HTR-8/SVneo (cell line): Measurements from ENCODE around the gene SLAMF6.
"Not testable (repeated sequence)": the region's sequence is repeated elsewhere in the genome, so short reads cannot be mapped to it uniquely, and the experiment has no call there.

ENCODE experiments used
- DNase-seq: peaks from one replicate; pipeline ENCODE4 v3.0.0; 2011; ENCODE audit warnings: low spot score, mixed read lengths; ENCODE audit not compliant: insufficient read length
- FAIRE-seq: peaks from 2 replicates; lab custom pipeline; 2011; peaks lifted over from hg19 to GRCh38; lab: Jason Lieb, UNC

Gene SLAMF6

DNA sequence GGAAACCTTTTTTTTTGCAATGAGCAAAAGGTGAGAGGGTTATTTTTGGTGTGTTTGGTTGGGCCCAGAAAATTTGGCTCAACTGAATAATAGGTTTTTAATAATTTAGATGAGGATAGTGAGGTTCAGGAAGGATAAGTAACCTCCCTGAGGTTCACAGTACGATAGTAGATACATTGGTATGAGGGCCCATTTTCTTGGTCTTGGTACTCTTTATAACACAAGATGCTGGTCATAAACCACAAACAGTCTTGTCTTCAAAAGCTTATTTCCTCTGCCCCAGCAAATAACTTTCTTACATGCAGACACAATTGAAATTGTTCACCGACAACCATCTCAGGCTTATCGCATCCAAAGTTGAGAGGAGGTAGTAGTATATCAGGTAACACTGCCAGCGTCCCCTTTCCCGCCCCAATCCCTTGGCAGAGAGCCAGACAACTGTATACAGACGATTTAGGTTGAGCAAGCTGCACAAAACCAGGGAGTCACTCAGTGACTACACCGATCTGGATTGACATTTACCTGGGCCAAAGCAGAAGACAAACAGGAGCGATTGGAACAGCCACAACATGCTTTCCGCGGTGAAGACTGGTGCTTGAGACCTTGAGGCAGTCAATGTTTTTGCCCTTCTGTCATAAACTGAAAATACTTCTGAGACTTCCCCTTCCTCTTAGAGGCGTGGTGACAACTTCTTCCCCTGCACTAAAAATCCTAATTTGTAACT is at the start of gene SLAMF6:
Gene SLAMF6 (minus strand): TSS at position 634 of the 724 bp plus-strand sequence. CDS start 63 bp downstream, at position 571.
- no peak for FAIRE-seq
- no peak for DNase-seq

DNA sequence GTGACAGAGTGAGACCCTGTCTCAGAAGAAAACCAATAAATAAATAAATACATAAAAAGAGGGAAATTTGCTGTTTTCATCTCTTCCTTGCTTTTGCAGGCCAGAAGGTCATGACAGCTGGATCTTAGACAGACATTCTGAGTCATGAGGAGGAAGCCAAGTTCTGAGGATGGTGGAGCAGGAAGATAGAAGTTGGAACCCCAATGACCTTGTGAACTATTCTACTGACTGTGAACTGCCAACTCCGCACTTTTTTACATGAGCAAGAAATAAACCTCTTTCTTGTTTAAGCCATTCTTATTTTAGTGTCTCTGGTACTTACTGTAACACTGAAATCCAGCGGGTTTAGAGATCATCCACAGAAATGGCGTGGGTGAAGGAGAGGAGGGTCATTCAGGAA is 47.8 kb upstream of the SLAMF6 start:
- FAIRE-seq (no peak), DNase-seq (no peak)

DNA sequence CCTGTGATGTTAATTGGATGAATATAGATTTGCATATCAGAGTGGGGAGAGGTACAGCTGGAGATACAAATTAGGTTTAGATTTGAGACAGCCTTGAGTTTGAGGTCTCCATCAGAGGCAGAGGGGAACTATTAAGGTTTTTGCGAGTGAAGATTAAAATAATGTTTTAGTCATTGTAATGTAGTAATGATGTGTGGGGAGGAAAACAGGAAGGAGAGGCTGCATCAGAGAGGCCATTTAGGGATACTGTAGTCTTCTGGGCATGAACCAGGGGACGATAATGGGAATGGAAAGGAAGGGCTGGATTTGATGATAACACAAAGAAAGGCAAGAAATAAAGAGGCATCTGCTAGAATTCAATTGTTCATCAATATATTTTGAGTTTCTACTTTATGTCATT is 46.8 kb upstream of the SLAMF6 start:
- FAIRE-seq (no peak), DNase-seq (no peak)

DNA sequence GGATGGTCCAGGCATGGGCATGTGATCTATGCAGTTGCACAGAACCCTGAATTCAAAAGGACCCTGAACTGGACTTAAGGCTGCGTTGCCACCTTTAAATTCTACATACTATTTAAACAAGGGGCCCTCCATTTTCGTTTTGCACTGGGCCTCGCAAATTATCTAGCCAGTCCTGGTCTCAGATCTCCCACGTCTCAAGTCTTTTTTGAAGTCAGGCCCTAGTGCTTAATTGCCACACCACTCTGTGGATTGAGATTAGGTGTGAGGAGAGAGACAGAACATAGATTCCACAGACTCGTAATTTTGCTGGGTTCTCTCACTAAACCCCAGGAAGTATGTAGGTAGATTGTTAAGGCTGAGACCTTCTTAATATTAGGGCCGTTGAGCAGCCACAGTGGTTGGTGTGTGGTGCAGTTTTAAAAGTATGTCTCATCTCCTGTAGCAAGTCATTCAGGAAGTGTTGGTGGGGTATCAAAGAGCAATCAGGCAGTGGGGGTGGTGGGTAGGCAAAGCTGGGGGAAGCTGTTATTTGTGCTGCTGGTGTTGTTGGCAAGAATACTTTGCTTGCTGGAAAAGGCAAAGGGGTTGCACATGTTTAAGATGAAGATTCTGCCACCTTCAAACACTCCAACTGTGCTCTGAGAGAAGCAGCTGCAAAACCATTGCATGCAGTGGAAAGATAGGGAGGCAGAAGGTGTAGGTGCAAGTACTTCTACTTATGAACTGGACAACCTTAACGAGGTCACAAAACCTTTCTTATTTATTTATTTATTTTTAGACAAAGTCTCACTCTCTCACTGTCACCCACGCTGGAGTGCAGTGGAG is 45.0 kb upstream of the SLAMF6 start:
- DNase-seq (no peak), FAIRE-seq (no peak)

DNA sequence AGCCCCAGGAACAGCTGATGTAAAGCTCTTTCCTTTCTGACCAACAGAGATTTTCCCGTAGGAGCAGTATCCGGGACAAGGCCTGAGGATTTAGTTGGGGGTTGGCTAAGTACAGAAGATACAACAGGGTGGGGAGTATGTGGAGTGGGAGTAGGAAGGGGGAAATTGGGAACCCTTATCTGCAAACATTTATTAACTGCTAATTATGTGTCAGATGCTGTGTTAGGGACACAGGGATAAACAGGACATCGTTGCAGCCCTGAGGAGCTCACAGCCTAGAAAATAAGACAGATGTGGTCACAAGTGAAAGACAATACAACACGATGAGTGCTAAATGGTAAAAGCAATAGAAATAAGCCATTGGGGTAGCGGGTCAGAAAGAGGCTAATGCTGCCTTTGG is 44.3 kb upstream of the SLAMF6 start:
- DNase-seq (no peak), FAIRE-seq (no peak)

DNA sequence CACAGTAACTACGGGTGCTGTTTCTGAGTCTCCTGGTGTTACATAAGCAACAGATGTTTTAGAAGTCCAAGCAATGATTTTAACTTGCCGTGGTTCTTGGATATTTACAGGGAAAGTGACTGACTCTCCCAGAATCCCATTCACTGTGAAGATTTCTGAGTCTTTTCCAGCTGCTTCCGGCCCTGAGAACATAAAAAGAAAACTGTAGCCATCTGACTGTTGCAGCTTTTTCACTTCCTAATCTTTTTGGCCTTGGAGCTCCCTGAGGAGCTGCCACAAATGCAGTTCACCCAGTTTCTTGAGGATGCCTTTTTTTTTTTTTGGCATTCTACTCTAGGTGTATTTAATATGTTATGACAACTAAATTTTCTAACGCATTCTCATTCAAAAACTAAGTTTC is 42.5 kb upstream of the SLAMF6 start:
- no peak for FAIRE-seq
- DNase-seq = no peak

DNA sequence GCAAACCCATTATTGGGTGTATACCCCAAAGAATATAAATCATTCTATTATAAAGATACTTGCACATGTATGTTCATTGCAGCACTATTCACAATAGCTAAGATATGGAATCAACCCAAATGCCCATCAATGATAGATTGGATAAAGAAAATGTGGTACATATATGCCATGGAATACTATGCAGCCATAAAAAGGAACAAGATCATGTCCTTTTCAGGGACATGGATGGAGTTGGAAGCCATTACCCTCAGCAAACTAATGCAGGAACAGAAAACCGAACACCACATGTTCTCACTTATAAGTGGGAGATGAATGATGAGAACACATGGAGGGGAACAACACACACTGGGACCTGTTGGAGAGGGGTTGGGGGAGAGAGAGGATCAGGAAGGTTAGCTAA is 40.2 kb upstream of the SLAMF6 start:
- DNase-seq, FAIRE-seq: not testable (repeated sequence)

DNA sequence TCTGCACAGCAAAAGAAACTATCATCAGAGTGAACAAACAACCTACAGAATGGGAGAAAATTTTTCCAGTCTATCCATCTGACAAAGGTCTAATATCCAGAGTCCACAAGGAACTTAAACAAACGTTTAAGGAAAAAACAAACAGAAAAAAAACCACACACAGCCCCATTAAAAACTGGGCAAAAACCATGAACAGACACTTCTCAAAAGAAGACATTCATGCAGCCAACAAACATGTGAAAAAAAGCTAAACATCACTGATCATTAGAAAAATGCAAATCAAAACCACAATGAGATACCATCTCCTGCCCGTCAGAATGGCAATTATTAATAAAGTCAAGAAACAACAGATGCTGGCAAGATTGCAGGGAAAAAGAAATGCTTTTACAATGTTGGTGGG is 39.7 kb upstream of the SLAMF6 start:
- FAIRE-seq, DNase-seq: not testable (repeated sequence)

DNA sequence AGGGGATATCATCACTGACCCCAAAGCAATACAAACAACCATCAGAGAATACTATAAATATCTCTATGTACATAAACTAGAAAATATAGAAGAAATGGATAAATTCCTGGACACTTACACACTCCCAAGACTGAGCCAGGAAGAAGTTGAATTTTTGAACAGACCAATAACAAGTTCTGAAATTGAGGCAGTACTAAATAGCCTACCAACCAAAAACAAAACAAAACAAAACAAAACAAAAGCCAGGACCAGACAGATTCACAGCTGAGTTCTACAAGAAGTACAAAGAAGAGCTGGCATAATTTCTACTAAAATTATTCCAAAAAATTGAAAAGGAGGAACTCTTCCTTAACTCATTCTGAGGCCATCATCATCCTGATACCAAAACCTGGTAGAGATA is 37.8 kb upstream of the SLAMF6 start:
- FAIRE-seq = no peak

DNA sequence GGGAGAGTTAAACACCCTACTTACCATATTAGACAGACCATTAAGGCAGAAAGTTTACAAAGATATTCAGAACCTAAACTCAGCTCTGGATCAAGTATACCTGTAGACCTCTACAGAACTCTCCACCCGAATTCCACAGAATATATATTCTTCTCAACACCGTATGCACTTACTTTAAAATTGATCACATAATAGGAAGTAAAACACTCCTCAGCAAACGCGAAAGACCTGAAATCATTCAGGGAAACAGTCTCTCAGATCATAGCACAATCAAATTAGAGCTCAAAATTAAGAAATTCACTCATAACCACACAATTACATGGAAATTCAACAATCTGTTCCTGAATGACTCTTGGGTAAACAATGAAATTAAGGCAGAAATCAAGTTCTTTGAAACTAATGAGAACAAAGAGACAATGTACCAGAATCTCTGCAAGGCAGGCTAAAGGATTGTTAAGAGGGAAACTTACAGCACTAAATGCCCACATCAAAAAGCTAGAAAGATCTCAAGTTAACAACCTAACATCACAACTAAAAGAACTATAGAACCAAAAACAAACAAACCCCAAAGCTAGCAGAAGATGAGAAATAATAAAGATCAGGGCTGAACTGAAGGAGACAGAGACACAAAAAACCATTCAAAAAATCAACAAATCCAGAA is 37.1 kb upstream of the SLAMF6 start:
- no peak for FAIRE-seq
- DNase-seq = no peak

More for the DNA sequence above, 37.8 kb upstream of the SLAMF6 start:
- no peak for DNase-seq

DNA sequence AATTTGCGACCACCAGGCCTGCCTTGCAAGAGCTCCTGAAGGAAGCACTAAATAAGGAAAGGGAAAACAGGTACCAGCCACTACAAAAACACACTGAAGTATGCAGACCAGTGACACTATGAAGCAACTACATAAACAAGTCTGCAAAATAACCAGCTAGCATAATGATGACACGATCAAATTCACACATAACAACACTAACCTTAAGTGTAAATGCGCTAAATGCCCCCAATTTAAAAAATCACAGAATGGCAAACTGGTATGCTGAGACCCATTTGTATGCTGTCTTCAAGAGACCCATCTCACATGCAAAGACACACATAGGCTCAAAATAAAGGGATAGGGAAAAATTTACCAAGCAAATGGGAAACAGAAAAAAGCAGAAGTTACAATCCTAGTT is 36.4 kb upstream of the SLAMF6 start:
- not testable (repeated sequence) for DNase-seq, FAIRE-seq

DNA sequence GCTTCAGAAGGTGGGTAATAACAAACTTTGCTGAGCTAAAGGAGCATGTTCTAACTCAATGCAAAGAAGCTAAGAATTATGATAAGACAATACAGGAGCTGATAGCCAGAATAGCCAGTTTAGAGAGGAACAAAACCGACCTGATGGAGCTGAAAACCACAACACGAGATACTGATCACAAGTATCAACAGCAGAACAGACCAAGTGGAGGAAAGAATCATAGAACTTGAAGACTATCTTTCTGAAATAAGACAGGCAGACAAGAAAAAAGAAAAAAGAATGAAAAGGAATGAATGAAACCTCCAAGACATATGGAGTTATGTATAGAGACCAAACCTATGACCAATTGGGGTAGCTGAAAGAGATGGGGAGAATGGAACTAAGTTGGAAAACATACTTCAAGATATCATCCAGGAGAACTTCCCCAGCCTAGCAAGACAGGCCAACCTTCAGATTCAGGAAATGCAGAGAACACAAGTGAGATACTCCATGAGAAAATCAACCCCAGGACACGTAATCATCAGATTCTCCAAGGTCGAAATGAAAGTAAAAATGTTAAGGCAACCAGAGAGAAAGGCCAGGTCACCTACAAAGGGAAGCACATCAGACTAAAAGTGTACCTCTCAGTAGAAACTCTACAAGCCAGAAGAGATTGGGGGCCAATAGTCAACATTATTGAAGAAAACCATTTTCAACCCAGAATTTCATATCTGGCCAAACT is 35.8 kb upstream of the SLAMF6 start:
- no peak for DNase-seq
- no peak for FAIRE-seq

DNA sequence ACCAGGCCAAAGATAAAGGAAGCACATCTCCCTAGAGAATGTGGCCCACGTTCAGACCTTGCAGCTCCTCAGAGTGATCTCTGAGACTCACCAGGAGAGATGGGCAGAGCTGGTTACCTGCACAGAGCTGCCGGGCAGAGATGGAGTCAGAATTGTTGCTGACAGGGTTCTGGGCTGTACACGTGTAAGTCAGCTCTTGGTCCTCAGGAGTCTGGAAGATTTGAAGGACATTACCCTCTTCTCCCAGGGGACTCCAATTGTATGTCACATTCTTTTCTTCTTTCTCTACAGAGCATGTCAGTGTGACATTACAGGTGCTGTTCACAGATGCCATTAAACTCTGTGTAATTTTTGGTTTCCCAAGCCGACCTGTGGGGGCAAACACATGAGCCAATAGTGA is 30.7 kb upstream of the SLAMF6 start:
- no peak for FAIRE-seq
- no peak for DNase-seq

DNA sequence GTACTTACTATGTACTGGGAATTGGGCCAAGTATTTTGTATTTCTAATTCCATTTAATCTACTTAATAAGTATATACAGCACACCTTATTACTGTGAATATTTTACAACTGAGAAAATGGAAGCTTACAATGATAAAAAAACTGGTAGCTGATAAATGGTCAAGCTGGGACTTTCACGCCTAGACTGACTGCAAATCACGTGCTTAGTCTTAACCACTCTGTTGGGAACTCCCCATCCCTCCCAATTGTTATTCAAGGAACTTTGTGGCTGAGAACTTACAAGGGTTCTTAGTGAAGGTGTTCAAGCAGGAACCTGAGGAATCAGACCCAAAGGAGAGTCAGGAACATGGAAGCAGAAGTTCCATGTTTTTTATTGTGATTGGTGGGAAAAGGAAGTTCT is 29.4 kb upstream of the SLAMF6 start:
- no peak for DNase-seq
- FAIRE-seq = no peak

DNA sequence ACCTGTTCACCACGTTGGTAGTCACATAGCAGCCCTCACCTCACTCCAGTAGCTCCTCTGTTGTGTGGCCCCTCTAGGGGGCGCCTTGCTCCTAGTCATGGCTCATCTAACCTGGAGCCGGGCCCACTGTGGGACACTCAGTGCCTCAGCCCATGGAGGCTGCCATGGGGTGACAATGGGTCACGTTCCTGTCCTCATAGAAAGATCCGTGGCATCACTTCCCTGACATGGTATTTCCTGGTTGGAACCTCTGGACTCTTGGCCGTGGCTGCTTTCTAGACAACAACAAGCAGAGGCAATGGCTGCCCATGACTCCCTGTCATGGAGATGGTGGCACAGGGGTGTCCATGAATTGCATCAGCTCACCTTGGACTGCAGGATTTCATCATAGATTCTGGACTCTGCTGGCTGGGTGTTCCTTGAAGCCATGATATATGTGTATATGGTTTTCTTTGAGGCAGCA is 27.5 kb upstream of the SLAMF6 start:
- FAIRE-seq (no peak), DNase-seq (no peak)

DNA sequence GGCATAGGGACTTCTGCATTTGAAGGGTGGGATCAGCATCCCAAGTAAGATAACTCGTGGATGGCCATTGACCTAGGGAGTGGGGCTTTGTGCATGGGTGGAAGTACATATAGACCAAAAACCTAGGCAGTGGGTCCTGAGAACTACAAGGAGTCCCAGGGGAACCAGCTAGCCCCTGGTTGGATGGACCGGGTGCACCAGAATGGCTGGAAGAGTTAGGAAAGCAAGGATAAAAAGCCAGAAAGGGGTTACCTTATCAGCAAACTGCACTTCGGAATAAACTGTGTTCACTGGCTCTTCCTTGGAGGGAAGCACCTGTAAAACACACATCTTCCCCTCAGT is 26.6 kb upstream of the SLAMF6 start:
- DNase-seq (no peak), FAIRE-seq (no peak)

DNA sequence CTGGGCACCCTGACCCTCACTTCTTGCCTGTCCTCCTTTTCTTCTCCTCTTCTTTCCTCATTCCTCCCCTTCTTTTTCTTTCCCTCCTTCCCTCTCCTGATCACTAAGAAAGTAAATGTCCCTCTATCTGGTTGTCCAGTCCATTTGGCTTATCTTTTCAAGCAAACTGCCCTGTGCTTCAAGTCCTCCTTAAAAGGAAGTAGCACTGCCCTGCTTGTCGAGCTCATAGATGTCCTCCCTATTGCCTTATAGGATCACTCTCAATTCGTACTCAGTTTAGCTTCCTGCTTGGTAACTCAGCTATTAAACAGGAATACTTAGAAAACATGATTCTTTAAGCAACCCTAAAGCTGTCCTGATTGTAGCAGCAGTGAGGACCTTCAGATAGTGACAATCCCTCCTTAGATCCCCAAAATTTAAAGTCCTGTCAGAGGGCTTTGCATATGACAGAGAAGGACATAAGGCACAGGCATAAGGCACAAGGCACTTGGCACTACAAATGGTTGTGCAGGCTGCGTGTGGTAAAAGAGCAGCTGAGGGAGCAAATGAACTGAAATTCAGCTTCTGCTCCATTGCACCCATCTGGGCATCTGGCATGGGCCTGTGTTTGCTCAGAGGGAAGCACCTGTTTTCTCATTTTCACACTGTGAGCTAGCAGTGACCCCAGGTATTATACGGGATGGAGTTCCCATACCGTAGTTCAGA is 26.1 kb upstream of the SLAMF6 start:
- FAIRE-seq = no peak
- no peak for DNase-seq

DNA sequence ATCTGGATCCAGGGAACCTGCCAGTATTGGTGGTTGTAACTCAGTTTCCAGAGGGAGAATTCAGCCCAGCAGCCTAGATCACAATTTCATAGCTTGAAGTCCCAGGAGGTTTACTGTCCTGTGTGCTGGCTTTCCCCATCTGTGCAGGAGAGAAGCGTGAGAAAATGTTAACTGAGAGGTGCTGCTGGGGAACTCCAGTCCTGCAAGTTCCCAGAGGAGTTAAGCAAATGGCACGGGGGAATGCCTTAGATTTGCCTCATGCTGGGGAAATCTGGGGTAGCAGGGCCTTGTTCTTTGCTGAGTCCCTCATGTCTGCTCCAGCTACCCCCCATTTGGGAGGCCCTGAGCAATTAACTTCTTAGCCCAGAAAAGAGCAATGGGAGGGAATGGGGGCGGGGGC is 25.1 kb upstream of the SLAMF6 start:
- DNase-seq (no peak), FAIRE-seq (no peak)

DNA sequence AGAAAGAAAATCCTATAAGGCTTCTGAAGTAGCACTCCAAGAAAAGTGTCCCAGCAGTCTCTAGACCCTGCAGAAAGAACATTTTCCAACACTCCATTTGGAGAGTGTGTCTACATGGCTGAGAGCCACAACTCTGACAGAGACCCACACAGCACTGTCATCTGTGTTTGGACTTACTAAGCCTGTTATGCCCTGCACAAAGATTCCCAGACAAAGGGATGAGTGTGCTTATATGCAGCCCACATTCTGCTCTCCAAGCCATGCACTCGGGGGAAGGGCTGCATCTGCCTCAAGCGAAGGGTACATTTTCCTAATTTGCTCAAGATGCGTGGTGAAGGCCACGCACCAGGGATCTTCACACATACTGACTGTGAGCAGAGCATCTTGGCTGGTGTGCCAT is 24.4 kb upstream of the SLAMF6 start:
- no peak for FAIRE-seq
- no peak for DNase-seq

DNA sequence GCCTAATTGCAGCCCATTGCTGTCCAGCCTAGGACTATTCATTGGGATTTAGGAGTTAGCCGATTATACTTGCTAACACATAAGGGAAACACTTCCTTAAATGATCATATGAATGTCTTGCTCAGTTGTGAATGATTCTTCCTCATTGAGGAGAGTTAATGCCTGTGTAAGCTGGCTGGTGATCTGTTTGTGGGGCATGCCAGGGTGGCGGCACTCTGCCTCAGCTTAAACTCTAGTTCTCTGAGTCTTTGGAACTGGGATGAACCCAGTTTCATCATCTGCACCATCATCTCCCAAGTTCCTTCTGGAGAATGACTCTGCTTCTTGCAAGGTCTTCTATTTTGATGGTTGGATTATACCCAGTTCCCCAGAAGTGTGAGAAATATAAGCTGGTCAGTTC is 23.9 kb upstream of the SLAMF6 start:
- FAIRE-seq (no peak), DNase-seq (no peak)
